ENCODE results near the gene KIF4A.
"Not testable (repeated sequence)": the region's sequence is repeated elsewhere in the genome, so short reads cannot be mapped to it uniquely, and the experiment has no call there.

The KIF4A gene

GRCh38 chrX:70289793-70290770 lies at the start of gene KIF4A, which contains the start of gene PDZD11:
Gene KIF4A, plus strand, starts transcription at chrX:70290104. Its CDS starts 355 bp downstream, at chrX:70290459.
Gene PDZD11, minus strand, starts transcription at chrX:70289927. Its CDS starts 586 bp downstream, at chrX:70289341.
- Histone ChIP-seq H3K27me3 (ENCODE audit: insufficient read depth, low read depth, severe bottlenecking) (peaks cover 6% of the 10 kb centered on the region), H3K36me3 (peaks cover 23% of the 10 kb centered on the region), H3K4me3 (ENCODE audit: low read depth, low read length) (peak within 1 kb of the TSS; percentile 67), H3K9me3 (ENCODE audit: severe bottlenecking) (no peaks in the 10 kb centered on the region), H3K27ac (peak within 1 kb of the TSS; percentile 92)
- TF ChIP-seq CTCF (IDR thresholded peaks at IDR 0.05; ENCODE audit: low read depth, low read length), result no peak
- peak; percentile 85 for DNase-seq

- H3K36me3 ChIP-seq, result no peaks in the 10 kb centered on the region
- no peak overlapping the region for H3K27ac ChIP-seq
- no peak for TF ChIP-seq CTCF (IDR thresholded peaks at IDR 0.05; ENCODE audit: low read depth, low read length)
- no peak overlapping the region for H3K4me3 ChIP-seq (ENCODE audit: low read depth, low read length)
- H3K9me3 ChIP-seq (ENCODE audit: severe bottlenecking), result no peaks in the 10 kb centered on the region
- peaks cover 9% of the 10 kb centered on the region for H3K27me3 ChIP-seq (ENCODE audit: insufficient read depth, low read depth, severe bottlenecking)
- no peak for DNase-seq
Measured at GRCh38 chrX:70240751-70241150, 49.2 kb upstream of the KIF4A start.

GRCh38 chrX:70241501-70241900 lies 48.4 kb upstream of the KIF4A start:
- H3K36me3 ChIP-seq, result no peaks in the 10 kb centered on the region
- H3K9me3 ChIP-seq (ENCODE audit: severe bottlenecking), result no peaks in the 10 kb centered on the region
- peaks cover 9% of the 10 kb centered on the region for H3K27me3 ChIP-seq (ENCODE audit: insufficient read depth, low read depth, severe bottlenecking)
- no peak for DNase-seq
- H3K4me3 ChIP-seq (ENCODE audit: low read depth, low read length), result no peak overlapping the region
- no peak overlapping the region for H3K27ac ChIP-seq
- TF ChIP-seq CTCF (IDR thresholded peaks at IDR 0.05; ENCODE audit: low read depth, low read length), result no peak

DNA sequence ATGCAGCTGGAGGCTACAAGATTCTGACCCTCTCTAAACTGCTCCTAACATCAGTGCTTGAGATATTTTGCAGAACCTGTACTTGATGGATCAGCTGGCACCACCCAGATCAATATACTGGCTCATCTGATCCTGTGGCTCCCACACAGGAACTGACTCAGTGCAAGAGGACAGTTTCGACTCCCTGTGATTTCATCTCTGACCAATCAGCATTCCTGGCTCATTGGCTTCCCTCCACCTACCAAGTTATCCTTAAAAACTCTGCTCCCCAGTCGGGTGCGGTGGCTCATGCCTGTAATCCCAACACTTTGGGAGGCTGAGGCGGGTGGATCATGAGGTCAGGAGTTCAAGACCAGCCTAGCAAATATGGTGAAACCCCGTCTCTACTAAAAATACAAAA lies 46.3 kb upstream of the KIF4A start:
- H3K4me3 ChIP-seq (ENCODE audit: low read depth, low read length); H3K9me3 ChIP-seq (ENCODE audit: severe bottlenecking); H3K36me3 ChIP-seq; H3K27me3 ChIP-seq (ENCODE audit: insufficient read depth, low read depth, severe bottlenecking); H3K27ac ChIP-seq; DNase-seq: not testable (repeated sequence)

DNA sequence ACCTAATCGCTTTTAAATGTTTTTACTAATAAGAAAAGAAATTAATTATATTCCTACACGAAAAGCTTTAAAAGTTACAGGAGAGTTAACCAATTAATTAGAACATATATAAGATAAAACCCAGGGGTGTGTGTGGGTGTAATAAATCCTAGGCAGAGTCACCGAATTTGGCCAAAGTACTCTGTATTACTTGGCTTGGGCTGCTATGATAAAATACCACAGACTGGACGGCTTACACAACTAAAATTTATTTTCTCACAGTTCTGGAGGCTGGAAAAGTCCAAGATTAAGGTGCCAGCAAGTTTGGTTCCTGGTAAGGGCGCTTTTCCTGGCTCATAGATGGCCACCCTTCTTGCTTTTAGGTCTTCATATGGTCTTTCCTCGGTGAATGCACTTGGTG lies 45.0 kb upstream of the KIF4A start:
- Histone ChIP-seq H3K36me3 (no peaks in the 10 kb centered on the region), H3K27ac (no peak overlapping the region), H3K27me3 (ENCODE audit: insufficient read depth, low read depth, severe bottlenecking) (peaks cover 9% of the 10 kb centered on the region), H3K4me3 (ENCODE audit: low read depth, low read length) (no peak overlapping the region), H3K9me3 (ENCODE audit: severe bottlenecking) (no peaks in the 10 kb centered on the region)
- no peak for TF ChIP-seq CTCF (IDR thresholded peaks at IDR 0.05; ENCODE audit: low read depth, low read length)
- DNase-seq, result no peak

DNA sequence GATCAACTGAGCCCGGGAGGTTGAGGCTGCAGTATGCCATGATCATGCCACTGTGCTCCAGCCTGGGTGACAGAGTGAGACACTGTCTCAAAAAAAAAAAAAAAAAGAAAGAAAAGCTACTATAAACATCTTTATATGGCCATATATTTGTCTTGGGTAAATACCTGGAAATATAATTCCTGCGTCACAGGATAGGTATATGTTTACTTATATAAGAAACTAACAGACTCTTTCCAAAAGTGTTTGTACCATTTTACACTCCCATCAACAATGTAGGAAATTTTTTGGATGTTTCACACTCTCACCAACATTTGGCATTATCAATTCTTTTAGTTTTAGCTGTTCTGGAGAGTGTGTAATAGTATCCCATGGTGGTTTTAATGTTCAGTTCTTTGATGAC lies 42.7 kb upstream of the KIF4A start:
- Histone ChIP-seq H3K36me3 (no peaks in the 10 kb centered on the region), H3K27ac (no peak overlapping the region), H3K9me3 (ENCODE audit: severe bottlenecking) (no peaks in the 10 kb centered on the region), H3K4me3 (ENCODE audit: low read depth, low read length) (no peak overlapping the region), H3K27me3 (ENCODE audit: insufficient read depth, low read depth, severe bottlenecking) (peaks cover 9% of the 10 kb centered on the region)
- DNase-seq, result no peak
- TF ChIP-seq CTCF (IDR thresholded peaks at IDR 0.05; ENCODE audit: low read depth, low read length), result no peak

Data from WERI-Rb-1 (cell line).